ENCODE results near the gene AGBL2. TPM values are rescaled to one million over a fixed set of nuclear protein-coding genes. Genes with fewer than 3 reads are reported as not detected.

The AGBL2 gene
- total RNA-seq, 1 donor, result 1.3 TPM

DNA sequence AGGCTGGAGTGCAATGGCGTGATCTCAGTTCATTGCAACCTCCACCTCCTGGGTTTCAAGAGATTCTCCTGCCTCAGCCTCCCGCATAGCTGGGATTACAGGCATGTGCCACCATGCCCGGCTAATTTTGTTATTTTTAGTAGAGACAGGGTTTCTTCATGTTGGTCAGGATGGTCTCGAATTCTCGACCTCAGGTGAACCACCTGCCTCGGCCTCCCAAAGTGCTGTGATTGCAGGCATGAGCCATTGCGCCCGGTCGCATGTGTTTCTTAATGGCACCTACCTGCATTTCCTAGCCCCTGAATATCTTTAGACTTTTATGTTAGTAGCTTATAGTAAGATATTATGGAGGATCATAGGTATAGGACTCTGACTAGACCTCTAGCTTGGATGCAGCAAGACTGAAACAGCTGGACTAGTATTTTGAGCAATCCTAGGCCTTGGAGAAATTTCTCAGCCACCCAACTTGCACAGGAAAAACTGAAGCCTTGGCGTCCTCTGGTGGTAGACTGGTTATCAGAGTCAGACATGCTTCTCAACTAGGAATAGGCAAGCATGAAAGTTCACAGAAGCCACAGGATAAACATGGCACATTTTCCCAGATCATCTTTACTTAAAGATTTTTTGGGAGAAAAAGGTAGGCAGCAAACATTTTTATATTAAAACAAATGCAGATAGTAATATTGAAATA, 98.3 kb downstream of the AGBL2 start:
- peak; percentile 86 for DNase-seq (ENCODE audit: low read depth)
- TF ChIP-seq, protein P1, sequence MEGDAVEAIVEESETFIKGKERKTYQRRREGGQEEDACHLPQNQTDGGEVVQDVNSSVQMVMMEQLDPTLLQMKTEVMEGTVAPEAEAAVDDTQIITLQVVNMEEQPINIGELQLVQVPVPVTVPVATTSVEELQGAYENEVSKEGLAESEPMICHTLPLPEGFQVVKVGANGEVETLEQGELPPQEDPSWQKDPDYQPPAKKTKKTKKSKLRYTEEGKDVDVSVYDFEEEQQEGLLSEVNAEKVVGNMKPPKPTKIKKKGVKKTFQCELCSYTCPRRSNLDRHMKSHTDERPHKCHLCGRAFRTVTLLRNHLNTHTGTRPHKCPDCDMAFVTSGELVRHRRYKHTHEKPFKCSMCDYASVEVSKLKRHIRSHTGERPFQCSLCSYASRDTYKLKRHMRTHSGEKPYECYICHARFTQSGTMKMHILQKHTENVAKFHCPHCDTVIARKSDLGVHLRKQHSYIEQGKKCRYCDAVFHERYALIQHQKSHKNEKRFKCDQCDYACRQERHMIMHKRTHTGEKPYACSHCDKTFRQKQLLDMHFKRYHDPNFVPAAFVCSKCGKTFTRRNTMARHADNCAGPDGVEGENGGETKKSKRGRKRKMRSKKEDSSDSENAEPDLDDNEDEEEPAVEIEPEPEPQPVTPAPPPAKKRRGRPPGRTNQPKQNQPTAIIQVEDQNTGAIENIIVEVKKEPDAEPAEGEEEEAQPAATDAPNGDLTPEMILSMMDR (IDR thresholded peaks at IDR 0.05; ENCODE audit: insufficient read depth, low read depth, low read length), result peak; percentile 99
- H3K4me3 ChIP-seq (ENCODE audit: low read depth, low read length), result no peak overlapping the region

DNA sequence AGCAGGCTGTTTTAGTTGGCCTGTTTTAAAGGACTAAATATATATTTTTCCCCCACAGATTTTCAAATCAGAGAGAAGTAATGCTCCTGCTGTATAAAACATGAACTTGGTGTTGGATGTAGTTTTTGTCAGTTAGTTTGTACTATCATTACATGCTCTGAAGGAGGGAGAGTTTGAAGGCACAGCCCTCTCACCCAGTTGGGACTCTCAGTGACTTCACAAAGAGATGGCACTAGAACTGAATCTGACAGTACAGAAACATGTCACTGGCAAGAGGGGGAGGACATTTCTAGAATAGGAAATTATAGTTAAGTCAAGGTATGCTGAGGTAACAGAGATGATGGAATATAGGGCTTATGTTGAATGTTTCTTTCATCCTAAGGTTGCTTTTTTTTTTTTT, 99.9 kb downstream of the AGBL2 start:
- no peak overlapping the region for H3K4me3 ChIP-seq (ENCODE audit: low read depth, low read length)
- TF ChIP-seq, protein P1 (IDR thresholded peaks at IDR 0.05; ENCODE audit: insufficient read depth, low read depth, low read length), result no peak

DNA sequence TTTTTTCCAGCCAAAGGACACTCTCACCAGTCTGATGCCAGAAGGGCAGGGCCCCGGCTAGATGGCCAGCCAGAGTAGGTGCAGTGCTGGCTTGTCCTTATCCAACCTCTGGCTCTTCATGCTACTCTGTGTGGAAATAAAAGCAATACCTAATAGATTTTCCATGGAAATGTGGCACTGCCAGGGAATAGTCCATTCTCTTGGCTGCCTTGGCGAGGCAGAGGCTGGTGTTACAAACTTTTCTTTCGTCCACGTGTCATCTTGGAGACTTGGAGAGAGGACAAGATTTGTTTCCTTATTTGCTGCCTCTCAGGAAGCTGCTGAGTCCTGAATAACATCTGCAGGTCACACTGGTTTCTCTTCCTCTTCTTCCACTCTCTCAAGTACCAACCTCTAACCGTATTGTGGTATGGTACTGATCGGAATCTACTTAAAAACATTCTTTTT, 103.8 kb downstream of the AGBL2 start:
- DNase-seq (ENCODE audit: low read depth), result no peak
- no peak overlapping the region for H3K4me3 ChIP-seq (ENCODE audit: low read depth, low read length)
- TF ChIP-seq, protein P1 (IDR thresholded peaks at IDR 0.05; ENCODE audit: insufficient read depth, low read depth, low read length), result no peak

More for the DNA sequence above, 99.9 kb downstream of the AGBL2 start:
- DNase-seq (ENCODE audit: low read depth), result no peak

DNA sequence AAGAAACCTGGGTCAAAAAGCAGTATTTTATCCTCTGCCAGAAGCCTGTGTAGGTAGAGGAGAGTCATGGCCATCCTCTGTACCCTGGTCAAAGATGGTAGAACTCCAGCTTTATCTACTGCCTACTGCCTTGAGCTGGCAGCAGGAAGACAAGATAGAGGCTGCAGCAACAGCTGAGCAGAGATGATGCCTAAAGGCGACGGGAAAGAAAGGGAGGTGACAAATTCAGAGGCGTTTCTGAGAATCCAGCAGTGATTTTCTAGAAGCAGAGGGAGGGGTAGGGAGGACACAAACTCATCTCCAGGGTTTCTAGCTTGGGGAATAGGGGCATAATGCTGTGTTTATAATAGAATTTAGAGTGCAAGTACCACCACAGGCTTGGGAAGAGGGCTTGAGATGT, 105.5 kb downstream of the AGBL2 start:
- TF ChIP-seq, protein P1 (IDR thresholded peaks at IDR 0.05; ENCODE audit: insufficient read depth, low read depth, low read length), result no peak
- no peak overlapping the region for H3K4me3 ChIP-seq (ENCODE audit: low read depth, low read length)
- DNase-seq (ENCODE audit: low read depth), result no peak

Small RNA genes within 50 kb of the gene (small RNA-seq; reads per million reads assigned to genes)
- gene RF00019, result not detected

Other genes with a start within 250 kb of the AGBL2 start
- 124 and 128 TPM in 2 replicates for gene CELF1, start 162.2 kb downstream of the AGBL2 start, total RNA-seq
- 66.7 and 71.7 TPM in 2 replicates for gene PTPMT1, start 149.8 kb downstream of the AGBL2 start, total RNA-seq
- 18.7 and 24.2 TPM in 2 replicates for gene KBTBD4, start 136.4 kb downstream of the AGBL2 start, total RNA-seq
- gene NDUFS3, start 136.3 kb downstream of the AGBL2 start, total RNA-seq, result 66.1 and 70.5 TPM in 2 replicates
- not detected in 2 replicates for gene FAM180B, start 128.7 kb downstream of the AGBL2 start, total RNA-seq
- 0.43 and 0.64 TPM in 2 replicates for gene C1QTNF4, start 121.0 kb downstream of the AGBL2 start, total RNA-seq
- gene MTCH2, start 72.8 kb downstream of the AGBL2 start, total RNA-seq, result 78.9 and 102 TPM in 2 replicates
- 107 and 120 TPM in 2 replicates for gene FNBP4, start 52.0 kb upstream of the AGBL2 start, total RNA-seq
- 29.3 and 29.8 TPM in 2 replicates for gene NUP160, start 133.0 kb upstream of the AGBL2 start, total RNA-seq

Data from fibroblast of villous mesenchyme (primary cell).